Osteoblast (primary cell): ENCODE data around the gene CNTN3. TPM values are rescaled to one million over a fixed set of nuclear protein-coding genes. Genes with fewer than 3 reads are reported as not detected.

Experiments used
- DNase-seq: peaks from one replicate; pipeline ENCODE4 v3.0.0; 2011; ENCODE audit warnings: low spot score, mixed read lengths; ENCODE audit not compliant: insufficient read length; ENCODE audit errors: missing footprints
- H2AFZ ChIP-seq: 2 replicates; pipeline ENCODE4 v1.6.0; 2011; ENCODE audit warnings: mild to moderate bottlenecking, low read length
- H3K27ac ChIP-seq: 2 replicates; pipeline ENCODE4 v1.5.1; 2011; ENCODE audit warnings: mild to moderate bottlenecking, low read depth, low read length, moderate library complexity
- H3K27me3 ChIP-seq: 2 replicates; pipeline ENCODE4 v1.6.0; 2012; ENCODE audit warnings: mild to moderate bottlenecking, control low read depth, inconsistent platforms, low read length, moderate library complexity; ENCODE audit not compliant: insufficient read depth
- H3K36me3 ChIP-seq: 2 replicates; pipeline ENCODE4 v1.5.1; 2011; ENCODE audit warnings: mild to moderate bottlenecking, low read length, control low read depth, moderate library complexity; ENCODE audit not compliant: insufficient read depth
- H3K4me1 ChIP-seq: 2 replicates; pipeline ENCODE4 v1.5.1; 2011; ENCODE audit warnings: mild to moderate bottlenecking, low read length, control low read depth, moderate library complexity; ENCODE audit not compliant: insufficient read depth
- H3K4me2 ChIP-seq: 2 replicates; pipeline ENCODE4 v1.6.0; 2011; ENCODE audit warnings: mild to moderate bottlenecking, low read length; ENCODE audit not compliant: insufficient read depth
- H3K4me3 ChIP-seq: fragments of 200-600 bp; sonication (generic); 3 replicates; pipeline ENCODE4 v1.5.1; 2012; ENCODE audit warnings: mild to moderate bottlenecking, low read length, inconsistent platforms; ENCODE audit not compliant: insufficient read depth
- H3K79me2 ChIP-seq: 2 replicates; pipeline ENCODE4 v1.6.0; 2012; ENCODE audit warnings: mild to moderate bottlenecking, low read length, control low read depth, inconsistent platforms; ENCODE audit not compliant: insufficient read depth
- H3K9me3 ChIP-seq: 2 replicates; pipeline ENCODE4 v1.5.1; 2011; ENCODE audit warnings: low read depth, low read length, control low read depth
- H4K20me1 ChIP-seq: 2 replicates; pipeline ENCODE4 v1.6.0; 2012; ENCODE audit warnings: mild to moderate bottlenecking, low read length, control low read depth; ENCODE audit not compliant: insufficient read depth
- total RNA-seq: library from RNA; depleted of rRNA; stranded (reverse); fragments of >200 nt; gene quantifications from 2 replicates; pipeline ENCODE4 v1.2.3, GENCODE V29; 2012
- TF ChIP-seq, protein P1 (sequence below): IDR thresholded peaks from 2 replicates; pipeline ENCODE4 v1.5.1; 2011; ENCODE audit warnings: mild to moderate bottlenecking, low read depth, low read length, moderate library complexity; ENCODE audit errors: extremely low read depth

Gene CNTN3
- total RNA-seq, 1 donor, result 0.36 TPM

DNA sequence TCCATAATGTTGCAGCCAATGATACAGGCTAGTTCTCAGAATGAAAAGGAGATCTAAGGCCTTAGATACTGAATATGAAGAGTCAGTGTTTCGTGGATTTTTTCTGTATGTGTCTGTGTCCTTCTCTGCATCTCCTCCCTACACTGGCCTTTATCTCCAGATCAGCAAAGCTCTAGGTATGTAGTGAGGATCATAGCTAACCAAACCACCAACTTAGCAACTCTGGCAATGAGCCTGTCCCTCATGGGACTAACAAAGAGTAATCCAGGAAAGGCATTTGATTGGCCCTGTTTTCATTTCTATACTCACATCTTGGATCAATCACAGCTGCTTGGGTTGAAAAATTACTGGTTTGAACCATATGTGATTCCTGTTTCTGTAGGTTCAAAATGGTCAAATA lies 18.6 kb upstream of the CNTN3 start:
- no peak for DNase-seq
- no peak overlapping the region for H3K27ac ChIP-seq
- H3K4me2 ChIP-seq, result no peak overlapping the region
- TF ChIP-seq, protein P1, sequence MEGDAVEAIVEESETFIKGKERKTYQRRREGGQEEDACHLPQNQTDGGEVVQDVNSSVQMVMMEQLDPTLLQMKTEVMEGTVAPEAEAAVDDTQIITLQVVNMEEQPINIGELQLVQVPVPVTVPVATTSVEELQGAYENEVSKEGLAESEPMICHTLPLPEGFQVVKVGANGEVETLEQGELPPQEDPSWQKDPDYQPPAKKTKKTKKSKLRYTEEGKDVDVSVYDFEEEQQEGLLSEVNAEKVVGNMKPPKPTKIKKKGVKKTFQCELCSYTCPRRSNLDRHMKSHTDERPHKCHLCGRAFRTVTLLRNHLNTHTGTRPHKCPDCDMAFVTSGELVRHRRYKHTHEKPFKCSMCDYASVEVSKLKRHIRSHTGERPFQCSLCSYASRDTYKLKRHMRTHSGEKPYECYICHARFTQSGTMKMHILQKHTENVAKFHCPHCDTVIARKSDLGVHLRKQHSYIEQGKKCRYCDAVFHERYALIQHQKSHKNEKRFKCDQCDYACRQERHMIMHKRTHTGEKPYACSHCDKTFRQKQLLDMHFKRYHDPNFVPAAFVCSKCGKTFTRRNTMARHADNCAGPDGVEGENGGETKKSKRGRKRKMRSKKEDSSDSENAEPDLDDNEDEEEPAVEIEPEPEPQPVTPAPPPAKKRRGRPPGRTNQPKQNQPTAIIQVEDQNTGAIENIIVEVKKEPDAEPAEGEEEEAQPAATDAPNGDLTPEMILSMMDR, result no peak
- H4K20me1 ChIP-seq, result no peaks in the 10 kb centered on the region
- no peak overlapping the region for H3K4me3 ChIP-seq
- no peak overlapping the region for H2AFZ ChIP-seq
- H3K79me2 ChIP-seq, result no peaks in the 10 kb centered on the region
- no peaks in the 10 kb centered on the region for H3K4me1 ChIP-seq
- no peaks in the 10 kb centered on the region for H3K27me3 ChIP-seq
- H3K9me3 ChIP-seq, result no peaks in the 10 kb centered on the region
- H3K36me3 ChIP-seq, result no peaks in the 10 kb centered on the region

DNA sequence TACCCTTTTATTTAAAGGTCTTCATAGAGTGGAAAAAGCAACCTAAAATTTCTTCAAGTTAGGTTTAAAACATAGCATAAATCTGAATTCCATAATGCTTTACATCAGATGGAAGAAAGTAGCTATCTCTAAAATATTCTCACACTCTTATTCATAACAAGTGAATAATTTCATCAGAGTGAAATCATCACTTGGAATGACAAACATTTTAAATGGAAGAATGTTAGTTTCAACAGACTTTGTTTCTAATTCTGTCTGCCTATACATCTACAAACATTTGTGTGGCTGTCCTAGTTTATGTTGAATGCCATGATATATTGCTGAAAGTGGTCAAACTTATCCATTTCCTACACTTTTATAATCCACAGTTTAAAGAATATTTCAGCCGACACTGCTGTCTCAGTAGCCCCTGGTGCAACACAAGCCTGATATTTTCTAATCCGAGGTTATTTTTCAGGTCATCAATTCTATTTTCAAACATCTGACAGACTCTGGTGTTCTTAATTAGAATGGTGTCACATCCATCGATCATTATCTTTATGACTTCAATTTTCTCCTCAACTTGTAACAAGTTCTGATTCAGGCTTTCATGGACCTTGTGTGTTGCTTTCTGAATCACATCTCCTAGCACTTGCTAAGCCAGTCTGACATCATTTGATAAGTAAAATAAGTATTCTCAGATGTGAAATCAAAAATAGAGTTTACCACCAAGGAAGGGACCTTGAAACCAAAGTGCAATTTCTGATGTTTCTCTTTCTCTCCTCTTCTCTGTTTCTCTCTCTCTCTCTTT lies 17.1 kb upstream of the CNTN3 start:
- Histone ChIP-seq H4K20me1 (no peaks in the 10 kb centered on the region), H3K9me3 (no peaks in the 10 kb centered on the region), H3K4me3 (no peak overlapping the region), H3K4me2 (no peak overlapping the region), H3K4me1 (no peaks in the 10 kb centered on the region), H3K79me2 (no peaks in the 10 kb centered on the region), H3K27me3 (no peaks in the 10 kb centered on the region), H3K27ac (no peak overlapping the region), H2AFZ (no peak overlapping the region), H3K36me3 (no peaks in the 10 kb centered on the region)
- TF ChIP-seq, protein P1, result no peak
- no peak for DNase-seq

DNA sequence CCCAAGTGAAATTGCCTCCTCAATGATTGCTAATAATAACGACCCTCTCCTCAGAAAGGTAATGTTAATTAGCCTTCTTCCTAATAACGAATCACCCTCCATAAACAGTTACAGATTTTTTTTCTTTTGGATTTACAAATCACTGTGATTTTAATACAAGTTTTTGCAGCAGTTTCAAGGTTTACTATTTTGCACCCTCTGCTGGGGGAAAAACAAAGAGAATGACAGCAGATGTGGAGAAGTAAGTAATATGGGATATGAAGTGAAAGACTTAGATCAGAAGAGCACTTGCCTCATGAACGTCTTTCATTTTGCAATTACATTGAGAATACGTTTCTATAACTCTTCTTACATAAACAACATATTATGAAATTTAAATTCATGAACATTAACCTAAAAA lies 16.1 kb upstream of the CNTN3 start:
- Histone ChIP-seq H2AFZ (no peak overlapping the region), H3K4me2 (no peak overlapping the region), H3K4me1 (no peaks in the 10 kb centered on the region), H3K27me3 (no peaks in the 10 kb centered on the region), H3K9me3 (no peaks in the 10 kb centered on the region), H3K36me3 (no peaks in the 10 kb centered on the region), H3K79me2 (no peaks in the 10 kb centered on the region), H4K20me1 (no peaks in the 10 kb centered on the region), H3K4me3 (no peak overlapping the region), H3K27ac (no peak overlapping the region)
- TF ChIP-seq, protein P1, result no peak
- no peak for DNase-seq

DNA sequence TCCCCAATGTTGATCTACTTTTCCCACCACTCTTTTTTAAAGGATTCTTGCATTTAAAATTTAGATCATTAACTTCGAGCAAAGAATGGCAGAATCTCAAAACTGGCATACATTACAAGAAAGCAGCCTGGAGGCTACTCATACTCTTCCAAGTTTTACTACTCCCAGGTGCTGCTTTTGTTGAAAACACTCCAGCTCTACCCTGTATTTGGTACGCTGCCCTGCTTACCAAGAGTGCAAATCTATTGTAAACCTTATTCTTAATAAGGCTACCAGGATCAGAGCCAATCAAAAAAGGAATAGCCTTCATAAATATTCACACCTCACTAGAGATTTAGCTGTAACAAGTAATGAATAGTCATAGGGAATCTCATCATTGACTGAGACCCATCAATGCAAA lies 11.6 kb upstream of the CNTN3 start:
- H2AFZ ChIP-seq, result no peak overlapping the region
- H3K36me3 ChIP-seq, result no peaks in the 10 kb centered on the region
- no peaks in the 10 kb centered on the region for H4K20me1 ChIP-seq
- H3K4me1 ChIP-seq, result no peaks in the 10 kb centered on the region
- H3K4me2 ChIP-seq, result no peak overlapping the region
- no peaks in the 10 kb centered on the region for H3K9me3 ChIP-seq
- H3K4me3 ChIP-seq, result no peak overlapping the region
- no peak for DNase-seq
- no peaks in the 10 kb centered on the region for H3K27me3 ChIP-seq
- TF ChIP-seq, protein P1, result no peak
- no peak overlapping the region for H3K27ac ChIP-seq
- H3K79me2 ChIP-seq, result no peaks in the 10 kb centered on the region
